Measurements from ENCODE around the gene MAST2. TPM values are rescaled to one million over a fixed set of nuclear protein-coding genes. Genes with fewer than 3 reads are reported as not detected.
A peak's percentile ranks its signal among the peaks of the same experiment; 100 is the strongest.
"Not testable (repeated sequence)": the region's sequence is repeated elsewhere in the genome, so short reads cannot be mapped to it uniquely, and the experiment has no call there.

MAST2 gene
- total RNA-seq, 2 donors from 2014 or later = 31.8 to 73.2 TPM

DNA sequence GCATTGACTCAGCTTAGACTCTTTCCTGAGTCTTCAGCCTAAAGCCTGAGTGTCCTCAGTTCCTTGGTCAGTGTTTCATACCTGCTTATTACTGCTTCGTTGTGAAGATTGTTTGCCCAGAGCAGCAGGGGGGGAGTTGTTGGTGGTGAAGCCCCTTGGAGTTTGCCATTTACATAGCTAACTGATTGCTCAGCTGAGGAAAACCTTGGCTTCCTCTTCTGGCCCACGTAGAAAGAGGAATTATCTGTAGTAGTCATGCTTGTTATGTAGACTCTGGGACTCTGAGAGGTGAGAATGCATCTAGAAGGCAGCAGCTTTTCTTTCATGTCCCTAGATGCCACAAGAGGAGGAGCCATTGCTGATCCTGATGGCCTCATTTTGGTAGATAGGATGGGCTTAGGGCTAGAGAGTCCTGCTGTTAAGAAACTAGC is 125.9 kb downstream of the MAST2 start:
- Mint-ChIP-seq H3K4me3 (peak overlapping the region; percentile 71), H3K9me3 (no peaks in the 10 kb centered on the region), H3K36me3 (no peaks in the 10 kb centered on the region), H3K27ac (peak overlapping the region; percentile 80 to 84), H3K4me1 (ENCODE audit: low read depth in 2 of 2) (peaks cover 35 to 39% of the 10 kb centered on the region in 2 donors), H3K27me3 (no peaks in the 10 kb centered on the region)
- DNase-seq (ENCODE audit: low spot score) = no peak
- ATAC-seq = peak; percentile 20 to 69

GRCh38 chr1:45930258-45931150 is 127.1 kb downstream of the MAST2 start:
- ATAC-seq (no peak), DNase-seq (ENCODE audit: low spot score) (no peak)
- peak overlapping the region in 1 of 2 donors; percentile 84 for H3K27ac Mint-ChIP-seq
- H3K4me1 Mint-ChIP-seq (ENCODE audit: low read depth in 2 of 2) = peaks cover 33 to 36% of the 10 kb centered on the region in 2 donors
- no peaks in the 10 kb centered on the region for H3K27me3 Mint-ChIP-seq
- peak overlapping the region; percentile 25 for H3K4me3 Mint-ChIP-seq
- no peaks in the 10 kb centered on the region for H3K36me3 Mint-ChIP-seq
- no peaks in the 10 kb centered on the region for H3K9me3 Mint-ChIP-seq

DNA sequence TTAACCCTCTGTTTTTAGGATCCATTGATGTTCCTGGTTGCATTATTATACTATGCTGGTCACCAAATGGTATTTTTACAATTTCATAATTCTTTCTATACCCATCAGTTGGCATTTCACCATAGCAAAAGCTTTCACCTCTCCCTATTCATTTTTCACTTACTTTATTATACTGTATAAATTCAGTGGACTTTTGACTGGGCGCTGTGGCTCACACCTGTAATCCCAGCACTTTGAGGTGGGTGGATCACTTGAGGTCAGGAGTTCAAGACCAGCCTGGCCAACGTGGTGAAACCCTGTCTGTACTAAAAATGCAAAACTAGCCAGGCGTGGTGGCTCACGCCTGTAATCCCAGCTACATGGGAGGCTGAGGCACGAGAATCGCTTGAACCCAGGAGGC is 128.8 kb downstream of the MAST2 start:
- Mint-ChIP-seq H3K4me1 (ENCODE audit: low read depth in 2 of 2) (peaks cover 18 to 30% of the 10 kb centered on the region in 2 donors), H3K27ac (peak overlapping the region in 1 of 2 donors; percentile 61)
- not testable (repeated sequence) for DNase-seq (ENCODE audit: low spot score); ATAC-seq; H3K9me3 Mint-ChIP-seq; H3K27me3 Mint-ChIP-seq; H3K36me3 Mint-ChIP-seq; H3K4me3 Mint-ChIP-seq

GRCh38 chr1:45934947-45935346 is 131.5 kb downstream of the MAST2 start:
- Mint-ChIP-seq H3K9me3 (no peaks in the 10 kb centered on the region), H3K4me3 (no peak overlapping the region), H3K27ac (no peak overlapping the region), H3K27me3 (no peaks in the 10 kb centered on the region), H3K4me1 (ENCODE audit: low read depth in 2 of 2) (peaks cover 0 to 12% of the 10 kb centered on the region in 2 donors), H3K36me3 (no peaks in the 10 kb centered on the region)
- DNase-seq (ENCODE audit: low spot score) (no peak), ATAC-seq (no peak)

DNA sequence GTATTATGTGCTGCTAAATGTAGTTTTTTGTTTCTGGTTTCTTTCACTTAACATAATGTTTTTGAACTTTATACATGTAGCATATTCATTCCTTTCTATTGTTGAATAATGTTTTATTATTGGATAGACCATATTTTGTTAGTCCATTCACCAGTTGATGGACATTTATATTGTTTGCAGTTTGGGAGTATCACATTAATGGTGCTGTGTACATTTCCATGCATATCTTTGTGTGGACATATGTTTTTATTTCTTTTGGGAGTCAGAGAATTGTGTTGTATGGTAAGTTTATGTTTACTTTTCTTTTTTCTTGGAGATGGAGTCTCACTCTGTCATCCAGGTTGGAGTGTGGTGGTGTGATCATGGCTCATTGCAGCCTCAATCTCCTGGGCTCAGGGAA is 134.6 kb downstream of the MAST2 start:
- Mint-ChIP-seq H3K27me3 (no peaks in the 10 kb centered on the region), H3K36me3 (no peaks in the 10 kb centered on the region), H3K4me3 (no peak overlapping the region), H3K4me1 (ENCODE audit: low read depth in 2 of 2) (peaks cover 0 to 9% of the 10 kb centered on the region in 2 donors), H3K9me3 (peaks cover 3% of the 10 kb centered on the region), H3K27ac (no peak overlapping the region)
- ATAC-seq (no peak), DNase-seq (ENCODE audit: low spot score) (no peak)

- ATAC-seq = no peak
- no peaks in the 10 kb centered on the region for H3K4me1 Mint-ChIP-seq (ENCODE audit: low read depth in 2 of 2)
- H3K9me3 Mint-ChIP-seq = peaks cover 3% of the 10 kb centered on the region
- no peak for DNase-seq (ENCODE audit: low spot score)
- no peak overlapping the region for H3K4me3 Mint-ChIP-seq
- no peaks in the 10 kb centered on the region for H3K36me3 Mint-ChIP-seq
- H3K27ac Mint-ChIP-seq = no peak overlapping the region
- H3K27me3 Mint-ChIP-seq = no peaks in the 10 kb centered on the region
Observed at GRCh38 chr1:45942411-45942810, 139.0 kb downstream of the MAST2 start.

GRCh38 chr1:45943185-45943584 is 139.8 kb downstream of the MAST2 start:
- no peaks in the 10 kb centered on the region for H3K4me1 Mint-ChIP-seq (ENCODE audit: low read depth in 2 of 2)
- no peaks in the 10 kb centered on the region for H3K36me3 Mint-ChIP-seq
- no peaks in the 10 kb centered on the region for H3K27me3 Mint-ChIP-seq
- no peak overlapping the region for H3K27ac Mint-ChIP-seq
- ATAC-seq (no peak), DNase-seq (ENCODE audit: low spot score) (no peak)
- peaks cover 3% of the 10 kb centered on the region for H3K9me3 Mint-ChIP-seq
- H3K4me3 Mint-ChIP-seq = no peak overlapping the region

- DNase-seq (ENCODE audit: low spot score) (no peak), ATAC-seq (no peak)
- Mint-ChIP-seq H3K4me3 (no peak overlapping the region), H3K27me3 (no peaks in the 10 kb centered on the region), H3K27ac (no peak overlapping the region), H3K4me1 (ENCODE audit: low read depth in 2 of 2) (peaks cover 3 to 5% of the 10 kb centered on the region in 2 donors), H3K36me3 (no peaks in the 10 kb centered on the region), H3K9me3 (peaks cover 3% of the 10 kb centered on the region)
Observed at GRCh38 chr1:45945426-45945825, 142.0 kb downstream of the MAST2 start.

GRCh38 chr1:45949462-45949861 is 146.1 kb downstream of the MAST2 start:
- H3K4me3 Mint-ChIP-seq; DNase-seq (ENCODE audit: low spot score); H3K4me1 Mint-ChIP-seq (ENCODE audit: low read depth in 2 of 2); H3K27ac Mint-ChIP-seq; H3K27me3 Mint-ChIP-seq; H3K36me3 Mint-ChIP-seq; H3K9me3 Mint-ChIP-seq; ATAC-seq: not testable (repeated sequence)

DNA sequence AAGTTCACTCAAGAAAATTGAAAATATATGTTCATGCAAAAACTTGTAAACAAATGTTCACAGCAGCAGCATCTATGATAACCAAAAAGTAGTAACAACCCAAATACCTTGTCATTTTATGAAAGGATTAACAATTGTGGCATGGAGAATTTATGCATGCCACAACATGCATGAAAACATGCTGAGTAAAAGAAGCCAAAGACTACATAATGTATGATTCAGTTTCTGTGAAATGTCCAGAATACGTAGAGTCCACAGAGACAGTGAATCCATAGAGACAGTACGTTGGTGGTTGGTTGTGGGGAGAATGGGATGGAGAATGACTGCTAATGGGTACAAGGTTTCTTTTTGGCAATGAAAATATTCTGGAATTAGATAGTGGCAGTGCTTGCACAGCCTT is 148.7 kb downstream of the MAST2 start:
- no peak for DNase-seq (ENCODE audit: low spot score)
- no peak overlapping the region for H3K4me3 Mint-ChIP-seq
- H3K27me3 Mint-ChIP-seq = no peaks in the 10 kb centered on the region
- no peaks in the 10 kb centered on the region for H3K9me3 Mint-ChIP-seq
- peak overlapping the region in 1 of 2 donors; percentile 36 for H3K27ac Mint-ChIP-seq
- H3K36me3 Mint-ChIP-seq = no peaks in the 10 kb centered on the region
- H3K4me1 Mint-ChIP-seq (ENCODE audit: low read depth in 2 of 2) = peaks cover 3 to 5% of the 10 kb centered on the region in 2 donors
- ATAC-seq = no peak

- DNase-seq (ENCODE audit: low spot score) = no peak
- H3K27me3 Mint-ChIP-seq = no peaks in the 10 kb centered on the region
- H3K27ac Mint-ChIP-seq = no peak overlapping the region
- peaks cover 0 to 1% of the 10 kb centered on the region in 2 donors for H3K4me1 Mint-ChIP-seq (ENCODE audit: low read depth in 2 of 2)
- ATAC-seq = no peak
- H3K9me3 Mint-ChIP-seq = no peaks in the 10 kb centered on the region
- no peak overlapping the region for H3K4me3 Mint-ChIP-seq
- no peaks in the 10 kb centered on the region for H3K36me3 Mint-ChIP-seq
Observed at GRCh38 chr1:45953934-45954847, 150.8 kb downstream of the MAST2 start.

GRCh38 chr1:45957684-45958083 is 154.3 kb downstream of the MAST2 start:
- Mint-ChIP-seq H3K4me1 (ENCODE audit: low read depth in 2 of 2) (peaks cover 0 to 4% of the 10 kb centered on the region in 2 donors), H3K27me3 (no peaks in the 10 kb centered on the region), H3K27ac (no peak overlapping the region), H3K36me3 (peaks cover 5% of the 10 kb centered on the region), H3K9me3 (no peaks in the 10 kb centered on the region), H3K4me3 (no peak overlapping the region)
- DNase-seq (ENCODE audit: low spot score) (no peak), ATAC-seq (no peak)

DNA sequence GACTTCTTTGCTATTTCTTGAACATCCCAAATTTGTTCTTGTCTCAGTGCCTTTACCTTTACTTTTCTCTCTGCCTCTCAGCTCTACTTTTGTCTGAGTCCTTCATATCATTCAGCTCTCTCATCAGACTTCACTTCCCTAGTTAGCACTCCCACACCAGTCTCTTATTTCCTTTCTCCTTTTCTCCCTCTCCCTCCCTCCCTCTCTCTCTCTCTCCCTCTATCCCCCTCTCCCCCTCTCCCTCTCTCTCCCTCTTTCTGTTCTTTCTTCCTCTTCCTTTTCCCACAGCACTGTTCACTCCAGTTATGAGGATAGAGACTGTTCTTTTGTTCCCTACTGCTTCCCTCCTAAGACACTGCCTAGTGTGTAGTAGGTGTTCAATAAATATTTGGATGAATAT is 154.9 kb downstream of the MAST2 start:
- DNase-seq (ENCODE audit: low spot score) (no peak), ATAC-seq (no peak)
- Mint-ChIP-seq H3K4me1 (ENCODE audit: low read depth in 2 of 2) (peaks cover under 1 to 7% of the 10 kb centered on the region in 2 donors), H3K27ac (no peak overlapping the region), H3K4me3 (no peak overlapping the region), H3K36me3 (peaks cover 11% of the 10 kb centered on the region), H3K27me3 (no peaks in the 10 kb centered on the region), H3K9me3 (no peaks in the 10 kb centered on the region)

Measured in natural killer cell treated with Interleukin-12 subunit alpha and Interleukin-12 subunit beta and Interleukin-15 and Interleukin-18, amount 100 ng/mL, for 72 hours (primary cell).